Hematopoietic multipotent progenitor cell (in vitro differentiated cells): Measurements from ENCODE around the gene SLC46A2. TPM values are rescaled to one million over a fixed set of nuclear protein-coding genes. Genes with fewer than 3 reads are reported as not detected.

Source experiments
- DNase-seq, 3 donors: peaks; one replicate each; pipeline ENCODE4 v3.0.0-alpha.2; 2011 to 2015; ENCODE audit warnings: low read depth in 2 of 3, low spot score in 2 of 3
- total RNA-seq: library from RNA; depleted of rRNA; stranded (reverse); fragments of >200 nt; gene quantifications from one replicate; pipeline ENCODE4 v1.2.3, GENCODE V29; 2012

SLC46A2 gene
- total RNA-seq, 1 donor: under 0.01 TPM

DNA sequence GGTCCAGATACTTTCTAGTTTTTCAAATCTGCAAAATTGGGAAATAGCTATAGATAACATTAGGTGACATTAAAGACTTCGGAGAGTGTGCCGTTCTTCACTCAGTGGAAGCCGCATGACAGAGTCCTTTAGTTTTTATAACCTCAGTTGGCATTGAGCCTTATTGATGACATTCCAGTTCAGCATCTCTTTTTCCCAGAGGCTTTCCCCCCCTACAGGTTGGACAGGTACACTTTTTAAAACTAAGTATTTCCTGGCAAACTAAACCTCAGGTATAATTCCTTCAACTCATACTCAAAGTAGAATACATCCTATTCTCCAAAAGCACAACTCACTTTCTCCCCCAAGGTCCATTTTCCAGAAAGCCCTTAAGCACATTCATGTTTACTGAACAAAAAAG lies 58.7 kb downstream of the SLC46A2 start:
- DNase-seq: no peak

GRCh38 chr9:112831281-112831851 lies 59.3 kb downstream of the SLC46A2 start:
- DNase-seq: peak in 1 of 3 donors; percentile 45

Other genes with a start within 250 kb of the SLC46A2 start
- gene INIP, start 172.8 kb downstream of the SLC46A2 start, total RNA-seq: 6.7 TPM
- 4.6 TPM for gene SNX30, start 140.1 kb downstream of the SLC46A2 start, total RNA-seq
- 1.1 TPM for gene ZNF883, start 121.3 kb upstream of the SLC46A2 start, total RNA-seq
- 0.27 TPM for gene ZFP37, start 165.8 kb upstream of the SLC46A2 start, total RNA-seq